Loucy (cell line): ENCODE results near the gene WNT9A.

ENCODE experiments used
- EZH2phosphoT487 ChIP-seq: fragments of 200-600 bp; IDR thresholded peaks from 2 replicates; pipeline ENCODE4 v1.6.1; 2018; ENCODE audit warnings: antibody characterized with exemption, mild to moderate bottlenecking, moderate library complexity, borderline replicate concordance
- TF ChIP-seq, protein P1 (sequence below): fragments of 200-600 bp; sonication (generic); conservative IDR thresholded peaks from 2 replicates; pipeline ENCODE4 v1.5.1; 2014; ENCODE audit warnings: mild to moderate bottlenecking, antibody characterized with exemption, low read length

- TF ChIP-seq, protein P1, sequence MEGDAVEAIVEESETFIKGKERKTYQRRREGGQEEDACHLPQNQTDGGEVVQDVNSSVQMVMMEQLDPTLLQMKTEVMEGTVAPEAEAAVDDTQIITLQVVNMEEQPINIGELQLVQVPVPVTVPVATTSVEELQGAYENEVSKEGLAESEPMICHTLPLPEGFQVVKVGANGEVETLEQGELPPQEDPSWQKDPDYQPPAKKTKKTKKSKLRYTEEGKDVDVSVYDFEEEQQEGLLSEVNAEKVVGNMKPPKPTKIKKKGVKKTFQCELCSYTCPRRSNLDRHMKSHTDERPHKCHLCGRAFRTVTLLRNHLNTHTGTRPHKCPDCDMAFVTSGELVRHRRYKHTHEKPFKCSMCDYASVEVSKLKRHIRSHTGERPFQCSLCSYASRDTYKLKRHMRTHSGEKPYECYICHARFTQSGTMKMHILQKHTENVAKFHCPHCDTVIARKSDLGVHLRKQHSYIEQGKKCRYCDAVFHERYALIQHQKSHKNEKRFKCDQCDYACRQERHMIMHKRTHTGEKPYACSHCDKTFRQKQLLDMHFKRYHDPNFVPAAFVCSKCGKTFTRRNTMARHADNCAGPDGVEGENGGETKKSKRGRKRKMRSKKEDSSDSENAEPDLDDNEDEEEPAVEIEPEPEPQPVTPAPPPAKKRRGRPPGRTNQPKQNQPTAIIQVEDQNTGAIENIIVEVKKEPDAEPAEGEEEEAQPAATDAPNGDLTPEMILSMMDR: no peak
- no peak for TF ChIP-seq EZH2phosphoT487
Measured at GRCh38 chr1:227938911-227939790, 8.6 kb downstream of the WNT9A start.
